Spinal cord (tissue), 10 donors: ENCODE measurements around the gene NPHP4. TPM values are rescaled to one million over a fixed set of nuclear protein-coding genes. Genes with fewer than 3 reads are reported as not detected.
"Not testable (repeated sequence)": the region's sequence is repeated elsewhere in the genome, so short reads cannot be mapped to it uniquely, and the experiment has no call there.

Experiments used
- DNase-seq, 6 donors: peaks; one replicate each; pipeline versions ENCODE4 v3.0.0 to v3.0.0-alpha.2; 2013 to 2015; ENCODE audit warnings: low spot score in 6 of 6, low read depth in 4 of 6
- H3K27ac ChIP-seq: one replicate; pipeline ENCODE4 v1.5.1; 2013; ENCODE audit warnings: low read depth, low read length, control low read depth
- H3K27me3 ChIP-seq: one replicate; pipeline ENCODE4 v1.6.1; 2013; ENCODE audit warnings: low read length; ENCODE audit not compliant: control insufficient read depth, insufficient read depth
- H3K36me3 ChIP-seq: one replicate; pipeline ENCODE4 v1.6.1; 2013; ENCODE audit warnings: low read length; ENCODE audit not compliant: control insufficient read depth, insufficient read depth
- H3K4me1 ChIP-seq: one replicate; pipeline ENCODE4 v1.6.1; 2013; ENCODE audit warnings: low read length; ENCODE audit not compliant: control insufficient read depth, insufficient read depth
- H3K4me3 ChIP-seq: one replicate; pipeline ENCODE4 v1.5.1; 2013; ENCODE audit warnings: low read depth, low read length, control low read depth
- H3K9me3 ChIP-seq: one replicate; pipeline ENCODE4 v1.6.1; 2013; ENCODE audit warnings: low read length; ENCODE audit not compliant: control insufficient read depth, insufficient read depth
- WGBS: methylation state at CpG from one replicate; pipeline ENCODE4 v1.1.5; 2013; ENCODE audit warnings: missing lambda C conversion rate; ENCODE audit not compliant: insufficient coverage; 5-methylcytosine and 5-hydroxymethylcytosine counted together
- polyA plus RNA-seq, 2 donors: library from polyadenylated mRNA; unstranded; fragments of 120-200 nt; gene quantifications; one replicate each; pipeline ENCODE4 v1.2.1, GENCODE V29; 2013; ENCODE audit not compliant: insufficient read length in 2 of 2
- total RNA-seq, 2 donors: library from RNA; depleted of rRNA in 1 of 2; stranded (reverse); fragments of 120-200 nt in 1 of 2; fragments of >200 nt in 1 of 2; gene quantifications; one replicate each; pipeline versions ENCODE4 v1.2.3 to v1.2.4, GENCODE V29; 2013 to 2014
- donor health status: healthy.

NPHP4 gene
- total and polyA plus RNA-seq, 4 donors: 8.0 to 19.2 (median 13.3) TPM

DNA sequence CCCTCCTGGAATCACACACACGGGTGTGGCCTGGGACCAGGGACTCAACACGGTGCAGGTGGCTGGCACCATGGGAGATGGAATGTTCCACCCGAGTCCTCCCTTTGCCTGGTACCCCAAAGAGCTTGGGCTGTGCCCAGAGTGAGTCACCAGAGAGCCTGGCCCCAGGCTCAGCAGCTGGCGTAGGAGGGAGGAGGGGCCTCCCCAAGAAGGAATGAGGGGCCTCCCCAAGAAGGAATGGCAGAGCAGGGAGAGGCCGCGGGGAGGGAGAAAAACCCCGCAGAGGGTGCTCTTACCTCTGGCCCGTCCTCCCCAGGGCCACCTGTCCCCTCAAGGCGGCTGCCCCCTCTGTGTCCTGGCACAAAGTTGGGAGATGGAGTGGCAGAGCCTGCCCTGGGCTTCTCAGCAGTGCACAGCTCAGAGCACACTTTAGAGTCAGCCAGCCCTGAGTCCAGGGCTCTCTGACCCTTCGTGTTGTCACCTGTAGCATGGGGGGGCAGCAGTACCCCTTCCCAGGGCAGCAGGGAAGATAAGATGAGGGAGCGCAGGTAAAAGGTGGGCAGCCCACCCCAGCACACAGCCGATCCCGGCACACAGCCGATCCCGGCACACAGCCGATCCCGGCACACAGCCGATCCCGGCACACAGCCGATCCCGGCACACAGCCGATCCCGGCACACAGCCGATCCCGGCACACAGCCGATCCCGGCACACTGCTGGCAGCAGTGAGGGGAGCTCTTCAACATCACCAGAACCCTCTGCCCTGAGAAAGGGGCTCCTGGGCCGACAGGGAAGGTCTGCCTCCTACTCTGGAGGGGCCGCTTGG is 33.3 kb upstream of the NPHP4 start:
- WGBS: 62% methylated on average over 18 of the region's 29 CpGs
- no peak for DNase-seq
- Histone ChIP-seq H3K36me3 (peaks cover 16% of the 10 kb centered on the region), H3K27me3 (peaks cover 8% of the 10 kb centered on the region), H3K4me1 (peaks cover 9% of the 10 kb centered on the region), H3K4me3 (no peak overlapping the region), H3K27ac (no peak overlapping the region), H3K9me3 (no peaks in the 10 kb centered on the region)

DNA sequence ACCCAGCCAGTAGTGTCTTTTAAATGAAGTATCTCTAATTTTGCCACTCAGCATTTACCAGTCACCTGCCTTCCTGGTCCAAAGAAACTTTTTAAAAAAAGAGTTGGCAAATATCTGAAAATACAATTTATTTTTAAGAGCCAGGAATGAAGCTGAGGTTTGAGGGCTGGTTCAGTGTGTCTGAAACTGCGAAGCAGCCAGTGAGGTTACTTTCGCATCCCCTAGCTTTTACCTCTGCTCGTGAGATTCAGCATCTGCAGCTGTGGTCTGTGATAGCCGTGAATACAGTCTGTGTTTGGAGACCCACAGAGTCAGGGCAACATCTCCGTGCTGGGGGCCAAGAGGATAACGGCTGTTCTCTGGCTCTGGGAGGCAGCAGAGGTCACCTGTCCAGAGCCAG is 32.2 kb upstream of the NPHP4 start:
- H3K4me3 ChIP-seq: no peak overlapping the region
- no peak overlapping the region for H3K27ac ChIP-seq
- peaks cover 8% of the 10 kb centered on the region for H3K27me3 ChIP-seq
- no peak for DNase-seq
- H3K4me1 ChIP-seq: peaks cover 9% of the 10 kb centered on the region
- WGBS: 80% methylated on average over 6 of the region's 6 CpGs
- no peaks in the 10 kb centered on the region for H3K9me3 ChIP-seq
- peaks cover 17% of the 10 kb centered on the region for H3K36me3 ChIP-seq

DNA sequence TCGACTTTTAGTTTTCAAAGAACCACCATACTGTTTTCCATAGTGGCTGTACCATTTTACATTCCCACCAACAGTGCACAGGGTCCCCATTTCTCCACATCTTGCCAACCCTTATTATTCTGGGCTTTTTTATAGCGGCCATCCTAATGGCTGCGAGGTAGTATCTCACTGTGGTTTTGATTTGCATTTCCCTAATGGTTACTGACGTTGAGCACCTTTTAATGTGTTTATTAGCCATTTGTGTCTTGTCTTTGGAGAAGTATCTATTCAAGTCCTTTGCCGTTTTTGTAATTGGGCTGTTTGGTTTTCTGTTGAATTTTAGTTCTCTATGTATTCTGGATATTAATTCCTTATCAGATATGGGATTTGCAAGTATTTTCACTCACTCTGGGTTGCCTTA is 31.1 kb upstream of the NPHP4 start:
- Histone ChIP-seq H3K4me1 (peaks cover 9% of the 10 kb centered on the region), H3K36me3 (peaks cover 15% of the 10 kb centered on the region), H3K27me3 (peaks cover 8% of the 10 kb centered on the region), H3K9me3 (no peaks in the 10 kb centered on the region), H3K4me3 (no peak overlapping the region), H3K27ac (no peak overlapping the region)
- WGBS: 50% methylated on average over 2 of the region's 5 CpGs
- DNase-seq: no peak

DNA sequence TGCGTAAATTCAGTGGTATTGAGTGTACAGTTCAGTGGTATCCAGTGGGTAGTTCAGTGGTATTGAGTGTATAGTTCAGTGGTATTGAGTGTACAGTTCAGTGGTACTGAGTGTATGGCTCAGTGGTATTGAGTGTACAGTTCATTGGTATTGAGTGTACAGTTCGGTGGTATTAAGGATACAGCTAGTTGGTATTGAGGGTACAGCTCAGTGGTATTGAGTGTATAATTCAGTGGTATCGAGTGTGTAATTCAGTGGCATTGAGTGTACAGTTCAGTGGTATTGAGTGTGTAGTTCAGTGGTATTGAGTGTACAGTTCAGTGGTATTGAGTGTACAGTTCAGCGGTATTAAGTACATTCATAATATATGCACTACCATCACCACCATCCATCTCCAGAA is 30.0 kb upstream of the NPHP4 start:
- 97% methylated on average over 3 of the region's 4 CpGs for WGBS
- no peak for DNase-seq
- no peak overlapping the region for H3K4me3 ChIP-seq

DNA sequence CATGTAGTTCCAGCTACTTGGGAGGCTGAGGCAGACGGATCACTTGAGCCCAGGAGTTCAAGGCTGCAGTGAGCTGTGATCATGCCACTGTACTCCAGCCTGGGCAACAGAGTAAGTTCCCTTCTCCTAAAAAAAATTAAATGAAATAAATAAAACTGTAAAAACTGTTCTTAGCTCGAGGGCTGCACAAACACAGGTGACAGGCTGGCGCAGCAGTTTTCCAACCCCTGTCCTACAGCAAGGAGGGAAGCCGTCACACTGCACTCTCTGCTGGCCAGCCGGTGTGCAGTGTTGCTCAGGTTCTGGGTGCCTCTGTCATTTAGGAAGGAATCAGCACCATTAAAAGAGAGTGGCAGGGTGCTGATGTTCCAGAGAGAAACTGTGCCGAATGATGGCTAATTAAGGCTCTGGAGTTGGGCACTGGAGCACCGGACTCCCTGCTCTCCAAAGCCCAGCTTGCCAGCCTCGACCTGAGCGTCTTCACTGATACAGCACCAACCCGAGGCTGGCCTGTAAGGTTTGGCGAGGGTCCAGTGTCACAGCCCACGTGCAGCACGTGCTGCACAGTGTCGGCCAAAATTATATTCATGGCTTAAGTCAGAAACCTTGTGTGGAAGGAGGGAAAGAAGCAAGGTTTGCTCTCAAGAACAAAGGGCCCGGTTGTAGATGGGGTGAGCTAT is 27.1 kb upstream of the NPHP4 start:
- H3K36me3 ChIP-seq: peaks cover 9% of the 10 kb centered on the region
- DNase-seq: no peak
- 88% methylated on average over 15 of the region's 15 CpGs for WGBS
- no peaks in the 10 kb centered on the region for H3K27me3 ChIP-seq
- H3K27ac ChIP-seq: no peak overlapping the region
- no peaks in the 10 kb centered on the region for H3K9me3 ChIP-seq
- H3K4me1 ChIP-seq: peaks cover 5% of the 10 kb centered on the region
- H3K4me3 ChIP-seq: no peak overlapping the region

More for the DNA sequence above, 30.0 kb upstream of the NPHP4 start:
- H3K9me3 ChIP-seq: no peaks in the 10 kb centered on the region
- H3K27me3 ChIP-seq: peaks cover 8% of the 10 kb centered on the region
- peaks cover 9% of the 10 kb centered on the region for H3K4me1 ChIP-seq
- H3K36me3 ChIP-seq: peaks cover 15% of the 10 kb centered on the region
- H3K27ac ChIP-seq: no peak overlapping the region

DNA sequence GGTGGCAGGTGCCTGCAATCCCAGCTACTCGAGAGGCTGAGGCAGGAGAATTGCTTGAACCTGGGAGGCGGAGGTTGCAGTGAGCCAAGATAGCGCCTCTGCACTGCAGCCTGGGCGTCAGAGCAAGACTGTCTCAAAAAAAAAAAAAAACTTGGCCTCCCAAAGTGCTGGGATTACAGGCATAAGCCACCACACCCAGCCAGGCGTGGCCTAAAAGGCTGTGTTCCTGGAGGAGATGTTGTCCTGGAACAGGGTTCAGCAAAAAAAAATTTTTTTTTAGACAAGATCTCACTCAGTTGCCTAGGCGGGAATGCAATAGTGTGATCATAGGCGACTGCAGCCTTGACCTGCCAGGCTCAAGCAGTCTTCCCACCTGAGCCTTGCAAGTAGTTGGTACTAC is 25.4 kb upstream of the NPHP4 start:
- not testable (repeated sequence) for H3K27ac ChIP-seq, H3K4me1 ChIP-seq, H3K27me3 ChIP-seq, DNase-seq, H3K4me3 ChIP-seq, H3K9me3 ChIP-seq
- 88% methylated on average over 4 of the region's 7 CpGs for WGBS
- peaks cover 18% of the 10 kb centered on the region for H3K36me3 ChIP-seq

DNA sequence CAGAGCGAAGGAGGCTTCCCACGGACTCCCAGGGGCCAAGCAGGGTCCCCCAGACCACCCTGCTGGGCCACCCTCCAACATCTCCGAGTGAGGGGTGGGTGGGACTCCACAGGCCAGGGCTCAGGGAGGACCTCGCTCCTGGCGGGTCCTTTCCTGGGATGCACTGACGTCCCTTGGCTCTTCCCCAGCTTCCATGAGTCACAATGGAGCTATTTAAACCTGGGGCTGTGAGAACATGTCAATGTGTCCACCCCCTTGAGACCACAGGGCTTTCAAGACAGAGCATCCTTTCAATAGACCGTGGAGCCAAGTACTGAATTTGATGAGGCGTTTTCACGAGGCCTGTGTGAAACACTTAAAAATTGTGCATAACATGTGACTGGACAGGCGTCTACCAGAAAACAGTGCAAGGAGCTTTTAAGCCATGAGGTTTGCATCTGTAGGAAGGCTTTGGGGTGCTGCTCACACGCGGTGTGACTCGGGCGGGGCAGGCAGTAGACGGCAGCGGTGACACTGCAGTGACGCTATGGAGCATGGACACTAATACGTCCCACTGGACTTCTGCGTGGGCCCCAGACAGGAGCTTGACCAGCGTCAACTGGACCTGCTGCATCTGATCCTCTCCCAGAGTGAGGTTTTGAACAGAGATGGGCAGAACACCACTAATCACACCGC is 24.1 kb upstream of the NPHP4 start:
- Histone ChIP-seq H3K4me3 (no peak overlapping the region), H3K4me1 (peaks cover 5% of the 10 kb centered on the region), H3K36me3 (peaks cover 18% of the 10 kb centered on the region), H3K27me3 (no peaks in the 10 kb centered on the region), H3K27ac (no peak overlapping the region), H3K9me3 (no peaks in the 10 kb centered on the region)
- 66% methylated on average over 20 of the region's 21 CpGs for WGBS
- peak in 2 of 6 donors; percentile 54 to 66 for DNase-seq

DNA sequence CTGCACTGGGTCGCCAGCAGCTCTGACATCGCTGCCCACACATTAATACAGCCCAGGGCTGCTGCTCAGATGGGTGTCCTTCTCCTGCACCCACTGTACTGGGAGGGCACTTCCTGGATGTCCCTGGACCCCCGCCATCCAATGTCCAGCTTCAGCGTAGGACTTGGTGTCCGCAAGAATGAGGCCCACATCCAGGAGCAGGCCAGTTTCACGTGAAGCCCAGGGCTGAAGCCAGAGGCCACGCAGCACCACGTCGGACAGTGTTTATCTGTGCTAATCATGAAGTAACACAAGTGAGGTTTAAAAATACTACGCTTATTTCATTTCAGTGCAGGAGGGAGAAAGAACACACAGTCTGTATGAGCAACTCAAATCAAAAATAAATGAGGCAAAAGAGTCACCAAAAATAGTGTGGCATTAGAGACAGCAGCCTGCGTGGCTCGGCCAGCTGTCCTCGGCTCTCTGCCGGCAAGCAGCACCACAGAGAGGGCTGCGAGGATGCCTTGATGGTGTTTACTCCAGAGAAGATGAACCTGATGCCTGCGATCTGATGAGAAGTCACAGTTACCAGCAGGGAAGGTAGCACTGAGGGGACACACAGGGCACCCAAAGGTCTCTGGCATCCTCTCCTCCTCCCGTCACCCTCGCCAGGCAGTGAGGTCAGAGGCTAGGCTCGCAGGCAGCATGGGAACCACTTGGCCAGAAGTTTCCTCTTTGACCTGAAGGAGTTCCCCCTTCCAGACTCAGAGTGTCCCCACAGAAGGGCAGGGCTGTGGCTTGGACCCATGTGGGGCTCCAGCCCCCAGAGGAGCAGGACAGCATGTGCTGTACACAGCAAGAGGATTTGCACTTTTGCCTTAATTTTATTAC is 22.1 kb upstream of the NPHP4 start:
- no peaks in the 10 kb centered on the region for H3K27me3 ChIP-seq
- no peak for DNase-seq
- 88% methylated on average over 19 of the region's 19 CpGs for WGBS
- H3K9me3 ChIP-seq: no peaks in the 10 kb centered on the region
- H3K27ac ChIP-seq: no peak overlapping the region
- peaks cover 5% of the 10 kb centered on the region for H3K4me1 ChIP-seq
- H3K36me3 ChIP-seq: peaks cover 16% of the 10 kb centered on the region
- H3K4me3 ChIP-seq: no peak overlapping the region

DNA sequence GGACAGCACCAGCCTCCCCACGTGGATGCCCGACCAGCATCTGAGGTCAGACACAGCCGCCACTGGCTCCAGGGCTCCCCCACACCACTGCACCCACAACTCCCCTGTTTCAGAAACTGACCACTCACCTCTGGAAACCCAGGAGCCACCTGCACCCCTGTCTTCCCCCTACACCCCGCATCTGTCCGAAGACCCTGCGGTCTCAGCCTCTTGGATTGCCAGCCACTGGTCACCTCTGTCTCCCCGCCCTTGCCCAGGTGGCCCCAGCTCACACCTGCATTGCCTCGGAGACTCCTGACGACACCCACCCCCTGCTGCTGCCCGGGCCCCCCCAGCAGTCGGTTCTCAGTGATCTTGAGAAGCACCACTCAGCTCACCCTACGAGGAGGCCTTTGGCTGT is 21.3 kb upstream of the NPHP4 start:
- Histone ChIP-seq H3K4me1 (peaks cover 5% of the 10 kb centered on the region), H3K4me3 (no peak overlapping the region), H3K36me3 (peaks cover 22% of the 10 kb centered on the region), H3K27ac (no peak overlapping the region), H3K9me3 (no peaks in the 10 kb centered on the region), H3K27me3 (no peaks in the 10 kb centered on the region)
- no peak for DNase-seq
- 96% methylated on average over 12 of the region's 12 CpGs for WGBS
